SJSA1 (cell line): ENCODE data around the gene NGDN. TPM values are rescaled to one million over a fixed set of nuclear protein-coding genes. Genes with fewer than 3 reads are reported as not detected.

ENCODE experiments used
- total RNA-seq: library from RNA; depleted of rRNA; stranded (reverse); fragments of >200 nt; shearing (Covaris generic); gene quantifications from 2 replicates; pipeline ENCODE4 v1.2.3, GENCODE V29; 2014; rRNA removed

NGDN gene
- total RNA-seq, 1 experiment from 2014 or later: 53.1 TPM

Other genes starting within 250 kb of the NGDN start
- not detected in 2 replicates for gene RNF212B, start 231.8 kb upstream of the NGDN start, total RNA-seq
- 4.9 and 6.1 TPM in 2 replicates for gene HOMEZ, start 183.6 kb upstream of the NGDN start, total RNA-seq
- 1.2 and 2.1 TPM in 2 replicates for gene PPP1R3E, start 166.8 kb upstream of the NGDN start, total RNA-seq
- 17.4 and 18.0 TPM in 2 replicates for gene BCL2L2, start 162.9 kb upstream of the NGDN start, total RNA-seq
- gene PABPN1, start 148.2 kb upstream of the NGDN start, total RNA-seq: 76.2 and 93.4 TPM in 2 replicates
- gene SLC22A17, start 116.8 kb upstream of the NGDN start, total RNA-seq: 1.7 and 3.2 TPM in 2 replicates
- not detected in 2 replicates for gene EFS, start 104.5 kb upstream of the NGDN start, total RNA-seq
- gene IL25, start 96.9 kb upstream of the NGDN start, total RNA-seq: not detected in 2 replicates
- not detected in 2 replicates for gene CMTM5, start 92.7 kb upstream of the NGDN start, total RNA-seq
- not detected in 2 replicates for gene MYH6, start 61.4 kb upstream of the NGDN start, total RNA-seq
- gene MYH7, start 34.0 kb upstream of the NGDN start, total RNA-seq: not detected in 2 replicates
- not detected in 2 replicates for gene ZFHX2, start 82.1 kb downstream of the NGDN start, total RNA-seq
- 5.0 TPM in 2 replicates for gene THTPA, start 86.6 kb downstream of the NGDN start, total RNA-seq
- gene AP1G2, start 98.1 kb downstream of the NGDN start, total RNA-seq: 0.74 and 1.1 TPM in 2 replicates
- gene JPH4, start 109.1 kb downstream of the NGDN start, total RNA-seq: not detected in 2 replicates
- 0.21 and 1.2 TPM in 2 replicates for gene DHRS2, start 166.7 kb downstream of the NGDN start, total RNA-seq